PC-3 (cell line): Measurements from ENCODE around the gene BAZ2B. TPM values are rescaled to one million over a fixed set of nuclear protein-coding genes. Genes with fewer than 3 reads are reported as not detected.

Experiments
- ATAC-seq: fragments of 200-7000 bp; cut with Tn5 transposase; 2 replicates; pipeline ENCODE4 v1.9.1; 2020; ENCODE audit warnings: mild to moderate bottlenecking, moderate library complexity
- BruUV-seq: library from RNA; stranded (reverse); fragments of 400-500 nt; replicated peaks from 2 replicates; lab custom pipeline; 2021; lab: Mats Ljungman, UMichigan
- CTCF ChIA-PET: fragments of 300-600 bp; sonication (Branson Sonifier 250); formaldehyde crosslinking; loops from one replicate; lab custom pipeline; 2022; ENCODE audit warnings: antibody characterized with exemption; lab: Charles Lee
- POLR2A ChIA-PET: fragments of 300-600 bp; sonication (Branson Sonifier 250); formaldehyde crosslinking; loops from one replicate; lab custom pipeline; 2022; ENCODE audit warnings: antibody characterized with exemption; ENCODE audit not compliant: unreplicated experiment; lab: Charles Lee
- DNase-seq: peaks from one replicate; pipeline ENCODE4 v3.0.0-alpha.2; 2015
- H2AFZ ChIP-seq: fragments of 300-600 bp; sonication (generic); 2 replicates; pipeline ENCODE4 v1.6.0; 2016; ENCODE audit warnings: antibody characterized with exemption, low read length
- H3F3A ChIP-seq: fragments of 300-600 bp; sonication (generic); one replicate; pipeline ENCODE4 v1.6.0; 2017; ENCODE audit warnings: antibody characterized with exemption, low read length, control low read depth, mild to moderate bottlenecking; ENCODE audit not compliant: unreplicated experiment
- H3K27ac ChIP-seq: fragments of 300-600 bp; sonication (generic); 2 replicates; pipeline ENCODE4 v1.5.1; 2016; ENCODE audit warnings: mild to moderate bottlenecking, low read length
- H3K27me3 ChIP-seq: fragments of 300-600 bp; sonication (generic); 2 replicates; pipeline ENCODE4 v1.6.1; 2016; ENCODE audit warnings: low read length, mixed read lengths
- H3K36me3 ChIP-seq: fragments of 300-600 bp; sonication (generic); 2 replicates; pipeline ENCODE4 v1.6.1; 2016; ENCODE audit warnings: low read depth, mixed run types, low read length, mixed read lengths
- H3K4me1 ChIP-seq: fragments of 300-600 bp; sonication (generic); 2 replicates; pipeline ENCODE4 v1.5.1; 2016; ENCODE audit warnings: low read length; ENCODE audit not compliant: insufficient read depth
- H3K4me2 ChIP-seq: fragments of 300-600 bp; sonication (generic); 2 replicates; pipeline ENCODE4 v1.6.0; 2016; ENCODE audit warnings: low read length
- H3K4me3 ChIP-seq: fragments of 300-600 bp; sonication (generic); 2 replicates; pipeline ENCODE4 v1.5.1; 2016; ENCODE audit warnings: mild to moderate bottlenecking, low read length, mixed read lengths
- H3K79me2 ChIP-seq: fragments of 300-600 bp; sonication (generic); 2 replicates; pipeline ENCODE4 v1.6.1; 2017; ENCODE audit warnings: low read length, mixed read lengths
- H3K9ac ChIP-seq: fragments of 300-600 bp; sonication (generic); 2 replicates; pipeline ENCODE4 v1.6.0; 2016; ENCODE audit warnings: mild to moderate bottlenecking, low read length
- H3K9me2 ChIP-seq: fragments of 300-600 bp; sonication (generic); replicated peaks from 2 replicates; pipeline ENCODE4 v1.6.1; 2016; ENCODE audit warnings: mixed run types, low read length, mixed read lengths
- H3K9me3 ChIP-seq: fragments of 300-600 bp; sonication (generic); 2 replicates; pipeline ENCODE4 v1.6.1; 2016; ENCODE audit warnings: low read length, mixed read lengths
- H4K20me1 ChIP-seq: fragments of 300-600 bp; sonication (generic); 2 replicates; pipeline ENCODE4 v1.6.1; 2016; ENCODE audit warnings: low read length, mixed read lengths
- CTCF ChIP-seq: fragments of 300-600 bp; sonication (generic); conservative IDR thresholded peaks from 2 replicates; pipeline ENCODE4 v1.5.1; 2017; ENCODE audit warnings: antibody characterized with exemption, low read depth, mild to moderate bottlenecking, low read length
- EZH2 ChIP-seq: fragments of 300-600 bp; sonication (generic); IDR thresholded peaks from one replicate; pipeline ENCODE4 v1.6.1; 2017; ENCODE audit warnings: antibody characterized with exemption, mild to moderate bottlenecking, low read length; ENCODE audit not compliant: unreplicated experiment
- EZH2phosphoT487 ChIP-seq: fragments of 300-600 bp; sonication (generic); IDR thresholded peaks from 2 replicates; pipeline ENCODE4 v1.6.1; 2018; ENCODE audit warnings: mild to moderate bottlenecking, antibody characterized with exemption, low read length, borderline replicate concordance
- intact Hi-C: fragments of 100-400 bp; cut with micrococcal nuclease; formaldehyde crosslinking; loops from 2 replicates; pipeline ENCODE4 v1.9.0; 2023
- total RNA-seq: library from RNA; depleted of rRNA; stranded (reverse); fragments of >200 nt; gene quantifications from 2 replicates; pipeline ENCODE4 v1.2.3, GENCODE V29; 2014

Gene BAZ2B
- total RNA-seq, 1 experiment from 2014 or later: 19.6 TPM

DNA sequence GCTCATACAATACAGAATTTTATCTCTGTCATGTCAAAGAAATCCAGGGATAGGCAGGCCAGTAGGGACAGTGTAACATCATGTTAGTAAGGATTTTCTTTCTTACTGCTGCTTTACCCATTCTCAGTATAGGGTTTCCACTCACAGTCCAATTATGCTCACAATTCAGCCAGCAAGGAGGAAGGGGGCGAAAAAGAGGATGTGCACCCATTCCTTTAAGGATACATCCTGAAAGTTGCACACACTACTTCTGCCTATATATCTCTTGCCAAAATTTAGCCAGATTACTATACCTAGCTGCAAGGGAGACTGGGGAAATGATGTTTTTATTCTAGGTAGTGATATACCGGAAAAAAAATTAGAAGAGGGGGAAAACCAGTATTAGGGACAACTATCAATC is 66.1 kb downstream of the BAZ2B start:
- Histone ChIP-seq H3K4me2 (no peak overlapping the region), H3K36me3 (no peaks in the 10 kb centered on the region), H3F3A (no peaks in the 10 kb centered on the region), H3K27ac (no peak overlapping the region), H3K9me3 (no peaks in the 10 kb centered on the region), H3K27me3 (no peaks in the 10 kb centered on the region), H2AFZ (no peak overlapping the region), H3K9me2 (no peaks in the 10 kb centered on the region), H3K79me2 (no peaks in the 10 kb centered on the region), H3K9ac (no peak overlapping the region), H4K20me1 (no peaks in the 10 kb centered on the region), H3K4me3 (no peak overlapping the region), H3K4me1 (0 out of 2 replicates have a peak, but pooled peaks cover 4% of the 10 kb centered on the region)
- no peak for ATAC-seq
- BruUV-seq: no TSS peak
- TF ChIP-seq EZH2: no peak
- no peak for TF ChIP-seq CTCF
- no peak for TF ChIP-seq EZH2phosphoT487
- DNase-seq: no peak
- ChIA-PET POLR2A (no interaction called here), CTCF (no interaction called here)
- intact Hi-C loops: no loop called here

DNA sequence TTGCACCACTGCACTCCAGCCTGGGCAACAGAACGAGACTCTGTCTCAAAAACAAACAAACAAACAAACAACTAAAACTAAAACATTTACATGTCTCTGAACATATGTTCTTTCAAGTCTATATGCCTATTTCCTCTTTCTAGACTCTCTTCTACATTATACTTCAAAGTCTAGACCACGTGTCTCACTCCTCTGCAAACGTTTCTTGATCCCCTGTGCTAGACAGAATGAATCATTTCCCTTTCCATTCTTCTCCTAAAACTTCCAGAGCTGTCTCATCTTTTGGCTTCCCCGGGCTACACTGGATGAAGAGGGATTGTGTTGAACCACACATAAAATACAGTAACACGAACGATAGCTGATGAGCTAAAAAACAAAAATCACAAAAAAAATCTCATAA is 67.1 kb downstream of the BAZ2B start:
- Histone ChIP-seq H3K4me3 (no peak overlapping the region), H3F3A (no peaks in the 10 kb centered on the region), H2AFZ (no peak overlapping the region), H3K9ac (no peak overlapping the region), H3K27me3 (no peaks in the 10 kb centered on the region), H3K79me2 (no peaks in the 10 kb centered on the region), H3K27ac (no peak overlapping the region), H3K4me1 (0 out of 2 replicates have a peak, but pooled peaks cover 4% of the 10 kb centered on the region), H3K4me2 (no peak overlapping the region), H3K36me3 (no peaks in the 10 kb centered on the region), H4K20me1 (no peaks in the 10 kb centered on the region), H3K9me3 (no peaks in the 10 kb centered on the region), H3K9me2 (no peaks in the 10 kb centered on the region)
- no peak for TF ChIP-seq EZH2
- TF ChIP-seq EZH2phosphoT487: no peak
- TF ChIP-seq CTCF: no peak
- CTCF ChIA-PET: no interaction called here
- ATAC-seq: peak; percentile 33; the same call in 1 of the 2 replicates
- peak; percentile 34 for DNase-seq
- BruUV-seq: no TSS peak
- intact Hi-C loops: no loop called here
- POLR2A ChIA-PET: no interaction called here

DNA sequence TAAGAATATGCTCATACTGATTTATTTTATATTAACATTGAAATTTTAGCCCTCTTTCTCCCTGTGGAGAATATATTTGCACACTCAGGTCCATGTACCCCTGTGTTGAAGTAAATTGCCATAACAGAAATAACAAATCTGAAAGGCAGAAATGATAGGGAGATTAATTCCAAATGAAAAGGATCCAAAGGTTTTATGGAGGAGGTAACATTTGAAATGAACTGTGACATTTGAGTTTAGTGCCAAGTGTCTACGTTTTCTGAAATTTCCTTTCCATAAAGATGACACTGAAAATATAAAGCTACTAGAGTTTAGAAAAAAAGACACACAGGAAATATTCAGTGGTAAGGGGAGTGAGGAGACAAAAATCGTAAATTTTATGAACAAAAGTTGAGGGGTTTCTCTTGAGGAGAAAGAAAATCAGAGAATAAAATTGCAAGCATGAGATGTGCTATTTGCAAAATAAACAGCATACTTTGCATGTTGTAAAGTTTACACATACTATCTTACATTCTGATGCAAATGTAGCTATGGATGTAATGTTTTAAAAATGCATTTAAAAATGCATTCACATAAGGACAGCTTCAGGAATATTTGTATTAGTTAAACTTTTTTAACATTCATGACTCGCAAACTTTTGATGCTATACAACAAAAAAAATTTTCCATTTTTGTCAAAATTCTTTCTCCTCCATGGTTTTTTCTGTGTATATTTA is 69.5 kb downstream of the BAZ2B start:
- TF ChIP-seq EZH2phosphoT487 (no peak), CTCF (no peak), EZH2 (no peak)
- Histone ChIP-seq H3K9ac (no peak overlapping the region), H3K4me2 (no peak overlapping the region), H3K27ac (no peak overlapping the region), H3F3A (no peaks in the 10 kb centered on the region), H2AFZ (no peak overlapping the region), H3K36me3 (peaks cover 5% of the 10 kb centered on the region; the same call in 1 of the 2 replicates), H3K9me2 (no peaks in the 10 kb centered on the region), H3K9me3 (no peaks in the 10 kb centered on the region), H3K4me1 (0 out of 2 replicates have a peak, but pooled peaks cover 4% of the 10 kb centered on the region), H3K79me2 (no peaks in the 10 kb centered on the region), H4K20me1 (no peaks in the 10 kb centered on the region), H3K4me3 (no peak overlapping the region), H3K27me3 (no peaks in the 10 kb centered on the region)
- intact Hi-C loops: no loop called here
- ChIA-PET POLR2A (interaction anchor here (0.6 kb wide), 1 partner anchor 67 kb away, joined by 4 read pairs; no protein-coding TSS in a partner anchor), CTCF (interaction anchor here (0.6 kb wide), 1 partner anchor 574 kb away, joined by 5 read pairs; no protein-coding TSS in a partner anchor)
- BruUV-seq: no TSS peak
- ATAC-seq: no peak
- DNase-seq: no peak
